GM19193 (cell line): ENCODE measurements around the gene PIK3CB.

Experiments used
- POLR2A ChIP-seq: IDR thresholded peaks from 4 replicates; pipeline ENCODE4 v1.6.1; 2011; ENCODE audit not compliant: insufficient read depth, insufficient read length; ENCODE audit errors: extremely low read depth

PIK3CB gene

GRCh38 chr3:138638641-138639040 lies 196.1 kb downstream of the PIK3CB start:
- TF ChIP-seq POLR2A: no peak

GRCh38 chr3:138629526-138629925 lies 205.2 kb downstream of the PIK3CB start:
- TF ChIP-seq POLR2A: no peak

DNA sequence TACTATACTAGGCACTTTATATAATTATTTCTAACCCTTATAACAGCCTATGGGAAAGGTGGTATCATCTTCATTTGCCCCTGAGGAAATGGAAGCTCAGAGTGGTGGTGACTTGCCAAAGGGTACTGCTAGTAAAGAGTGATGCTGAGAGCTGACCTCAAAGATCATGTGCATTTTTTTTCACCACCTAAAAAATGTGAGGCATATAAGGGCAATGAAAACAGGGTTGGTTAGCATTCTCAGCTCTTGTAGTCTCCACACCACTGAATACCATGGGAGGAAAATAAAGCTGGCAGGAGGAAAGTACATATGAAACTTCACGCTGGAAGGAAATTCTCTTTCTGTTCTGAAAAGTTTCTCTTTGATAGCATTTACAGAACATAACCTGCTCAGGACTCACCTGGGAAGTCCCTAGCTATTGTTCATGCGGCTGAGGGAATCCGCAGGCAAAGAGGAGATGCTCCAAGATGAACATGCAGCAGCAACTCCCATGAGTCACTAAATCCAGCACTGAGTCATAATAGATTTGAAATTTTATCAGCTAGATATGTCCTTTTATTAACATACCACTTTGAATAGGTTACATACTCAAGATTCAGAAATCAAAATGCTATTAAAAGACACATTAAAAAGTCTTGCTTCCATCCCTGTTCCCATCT lies 208.9 kb downstream of the PIK3CB start:
- TF ChIP-seq POLR2A: no peak

DNA sequence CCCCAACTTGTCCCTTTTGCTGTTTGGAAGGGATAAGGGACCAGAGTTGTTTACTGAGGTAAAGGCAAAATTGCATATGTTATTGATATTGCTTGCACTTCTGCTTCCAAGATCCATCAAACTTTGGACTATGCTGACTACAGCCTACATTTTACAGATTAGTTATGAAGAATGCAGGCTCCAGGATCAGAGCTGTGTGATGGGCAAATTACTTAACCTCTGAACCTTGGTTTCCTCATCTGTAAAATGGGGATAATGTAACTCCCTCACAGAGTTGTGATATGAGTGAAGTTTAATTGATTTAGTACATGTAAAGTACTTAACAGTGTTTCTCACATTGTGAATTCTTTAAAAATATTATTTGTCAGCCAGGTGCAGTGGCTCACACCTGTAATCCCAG lies 210.2 kb downstream of the PIK3CB start:
- no peak for TF ChIP-seq POLR2A

- TF ChIP-seq POLR2A: no peak
Measured at GRCh38 chr3:138620431-138620830, 214.3 kb downstream of the PIK3CB start.

- TF ChIP-seq POLR2A: no peak
Measured at GRCh38 chr3:138615462-138615861, 219.3 kb downstream of the PIK3CB start.

GRCh38 chr3:138609898-138610266 lies 224.8 kb downstream of the PIK3CB start:
- TF ChIP-seq POLR2A: no peak

DNA sequence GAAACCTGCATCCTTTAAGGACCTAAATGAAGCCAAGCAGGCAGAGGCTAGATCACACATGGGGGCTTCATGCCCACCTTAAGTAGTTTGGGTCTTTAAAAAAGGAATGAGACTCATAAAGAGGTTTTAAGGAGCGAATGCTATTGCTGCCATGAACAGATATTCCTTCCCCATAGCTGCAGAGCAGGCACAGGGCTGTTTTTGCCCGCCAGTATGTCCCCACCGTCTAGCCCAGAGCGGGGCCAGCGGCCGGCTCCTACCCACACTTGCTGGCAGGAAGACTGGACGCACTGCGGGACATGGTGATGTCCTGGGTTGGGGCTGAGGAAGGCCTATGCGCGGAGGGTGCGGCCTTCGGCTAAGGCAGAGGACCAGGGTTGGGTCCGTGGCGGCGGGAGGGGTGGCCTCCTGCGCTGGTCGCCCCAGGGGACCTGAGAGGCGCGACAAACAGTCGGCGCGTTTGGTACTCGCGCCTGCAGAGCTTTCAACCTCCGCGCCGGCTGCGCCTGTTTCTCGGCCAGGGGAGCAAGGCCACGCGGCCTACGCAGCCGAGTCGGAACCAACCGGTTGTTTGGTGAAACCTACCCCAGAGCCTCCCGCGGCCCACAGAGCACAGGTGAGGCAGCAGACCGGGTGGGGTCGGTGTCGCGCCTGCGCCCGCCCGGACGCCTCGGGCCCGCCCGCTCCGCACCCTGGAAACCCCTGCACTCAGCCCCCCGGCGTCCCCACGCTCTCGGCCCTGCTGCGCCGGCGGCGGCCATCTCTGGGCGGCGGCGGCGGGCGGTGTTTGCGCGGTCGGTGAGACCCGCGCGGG lies 226.2 kb downstream of the PIK3CB start, which contains the start of gene FAIM:
TSS of gene FAIM (plus strand) at position 450 of the 814 bp plus-strand sequence. CDS start 10,956 bp downstream, outside the sequence.
- TF ChIP-seq POLR2A: peak; percentile 79
